MM.1S (cell line): ENCODE results near the gene RPS23.

Experiments
- DNase-seq: peaks from one replicate; pipeline ENCODE4 v3.0.0-alpha.2; 2015
- H2AFZ ChIP-seq: fragments of 300-600 bp; sonication (generic); 2 replicates; pipeline ENCODE4 v1.6.0; 2016; ENCODE audit warnings: antibody characterized with exemption, low read length
- H3F3A ChIP-seq: fragments of 300-600 bp; sonication (generic); 2 replicates; pipeline ENCODE4 v1.6.1; 2016; ENCODE audit warnings: mild to moderate bottlenecking, antibody characterized with exemption, low read length, moderate library complexity, mixed read lengths; ENCODE audit not compliant: insufficient read depth
- H3K27ac ChIP-seq: fragments of 300-600 bp; sonication (generic); 2 replicates; pipeline ENCODE4 v1.5.1; 2016; ENCODE audit warnings: mild to moderate bottlenecking, low read length
- H3K27me3 ChIP-seq: fragments of 300-600 bp; sonication (generic); replicated peaks from 2 replicates; pipeline ENCODE4 v1.6.0; 2016; ENCODE audit warnings: low read length; ENCODE audit not compliant: insufficient read depth
- H3K36me3 ChIP-seq: fragments of 300-600 bp; sonication (generic); replicated peaks from 2 replicates; pipeline ENCODE4 v1.6.1; 2016; ENCODE audit warnings: mild to moderate bottlenecking, low read length, mixed read lengths; ENCODE audit not compliant: insufficient read depth
- H3K4me1 ChIP-seq: fragments of 300-600 bp; sonication (generic); 2 replicates; pipeline ENCODE4 v1.6.1; 2016; ENCODE audit warnings: low read length, mixed read lengths
- H3K4me2 ChIP-seq: fragments of 300-600 bp; sonication (generic); 2 replicates; pipeline ENCODE4 v1.6.0; 2016; ENCODE audit warnings: low read depth, low read length
- H3K4me3 ChIP-seq: fragments of 300-600 bp; sonication (generic); 2 replicates; pipeline ENCODE4 v1.5.1; 2016; ENCODE audit warnings: low read length, mixed read lengths
- H3K79me2 ChIP-seq: fragments of 300-600 bp; sonication (generic); 2 replicates; pipeline ENCODE4 v1.6.1; 2016; ENCODE audit warnings: mixed run types, low read length, mixed read lengths
- H3K9ac ChIP-seq: fragments of 300-600 bp; sonication (generic); 2 replicates; pipeline ENCODE4 v1.6.1; 2016; ENCODE audit warnings: low read length, mixed read lengths
- H3K9me2 ChIP-seq: fragments of 300-600 bp; sonication (generic); replicated peaks from 2 replicates; pipeline ENCODE4 v1.6.1; 2016; ENCODE audit warnings: mild to moderate bottlenecking, low read length, mixed read lengths; ENCODE audit not compliant: insufficient read depth
- H3K9me3 ChIP-seq: fragments of 300-600 bp; sonication (generic); replicated peaks from 2 replicates; pipeline ENCODE4 v1.6.1; 2016; ENCODE audit warnings: mild to moderate bottlenecking, low read length, mixed read lengths; ENCODE audit not compliant: insufficient read depth
- H4K20me1 ChIP-seq: fragments of 300-600 bp; sonication (generic); 2 replicates; pipeline ENCODE4 v1.6.1; 2016; ENCODE audit warnings: mild to moderate bottlenecking, low read length, moderate library complexity, mixed read lengths; ENCODE audit not compliant: insufficient read depth
- CTCF ChIP-seq: fragments of 300-600 bp; sonication (generic); IDR thresholded peaks from 2 replicates; pipeline ENCODE4 v1.5.1; 2016; ENCODE audit warnings: antibody characterized with exemption, low read length, mixed read lengths
- EZH2 ChIP-seq: fragments of 300-600 bp; sonication (generic); optimal IDR thresholded peaks from 2 replicates; pipeline ENCODE3; 2017; ENCODE audit warnings: low read depth, mild to moderate bottlenecking, antibody characterized with exemption, low read length, mixed read lengths
- EZH2phosphoT487 ChIP-seq: fragments of 300-600 bp; sonication (generic); IDR thresholded peaks from 2 replicates; pipeline ENCODE4 v1.6.1; 2018; ENCODE audit warnings: antibody characterized with exemption, low read length

RPS23 gene

GRCh38 chr5:82306151-82306550 is 28.0 kb upstream of the RPS23 start:
- Histone ChIP-seq H3K79me2 (no peaks in the 10 kb centered on the region), H2AFZ (no peak overlapping the region), H4K20me1 (no peaks in the 10 kb centered on the region), H3K4me3 (no peak overlapping the region), H3K9ac (no peak overlapping the region), H3F3A (no peaks in the 10 kb centered on the region), H3K9me3 (no peaks in the 10 kb centered on the region), H3K36me3 (no peaks in the 10 kb centered on the region), H3K27me3 (no peaks in the 10 kb centered on the region), H3K27ac (no peak overlapping the region), H3K4me2 (no peak overlapping the region), H3K4me1 (no peaks in the 10 kb centered on the region), H3K9me2 (no peaks in the 10 kb centered on the region)
- TF ChIP-seq EZH2phosphoT487 (no peak), CTCF (no peak), EZH2 (no peak)
- no peak for DNase-seq

GRCh38 chr5:82301190-82301589 is 23.0 kb upstream of the RPS23 start:
- no peaks in the 10 kb centered on the region for H3F3A ChIP-seq
- H4K20me1 ChIP-seq: no peaks in the 10 kb centered on the region
- no peaks in the 10 kb centered on the region for H3K9me3 ChIP-seq
- no peaks in the 10 kb centered on the region for H3K4me1 ChIP-seq
- no peak overlapping the region for H3K4me2 ChIP-seq
- H3K4me3 ChIP-seq: no peak overlapping the region
- no peak for DNase-seq
- no peak overlapping the region for H3K27ac ChIP-seq
- no peaks in the 10 kb centered on the region for H3K36me3 ChIP-seq
- no peak for TF ChIP-seq EZH2
- no peak for TF ChIP-seq CTCF
- no peak for TF ChIP-seq EZH2phosphoT487
- no peaks in the 10 kb centered on the region for H3K79me2 ChIP-seq
- no peak overlapping the region for H3K9ac ChIP-seq
- no peaks in the 10 kb centered on the region for H3K27me3 ChIP-seq
- no peak overlapping the region for H2AFZ ChIP-seq
- no peaks in the 10 kb centered on the region for H3K9me2 ChIP-seq

GRCh38 chr5:82298668-82299067 is 20.5 kb upstream of the RPS23 start:
- H3K4me3 ChIP-seq: no peak overlapping the region
- no peaks in the 10 kb centered on the region for H3F3A ChIP-seq
- no peak for DNase-seq
- H3K9me3 ChIP-seq: no peaks in the 10 kb centered on the region
- H4K20me1 ChIP-seq: no peaks in the 10 kb centered on the region
- H3K9me2 ChIP-seq: no peaks in the 10 kb centered on the region
- no peaks in the 10 kb centered on the region for H3K27me3 ChIP-seq
- no peaks in the 10 kb centered on the region for H3K36me3 ChIP-seq
- H3K4me1 ChIP-seq: no peaks in the 10 kb centered on the region
- no peak overlapping the region for H3K4me2 ChIP-seq
- no peaks in the 10 kb centered on the region for H3K79me2 ChIP-seq
- TF ChIP-seq EZH2phosphoT487 (no peak), CTCF (no peak), EZH2 (no peak)
- no peak overlapping the region for H3K27ac ChIP-seq
- H2AFZ ChIP-seq: no peak overlapping the region
- no peak overlapping the region for H3K9ac ChIP-seq
